MV-4-11 (cell line): ENCODE data around the gene PPP1R9B.

Experiments
- DNase-seq: peaks from one replicate; lab custom pipeline; 2025; lab: John Stamatoyannopoulos, UW

PPP1R9B gene

DNA sequence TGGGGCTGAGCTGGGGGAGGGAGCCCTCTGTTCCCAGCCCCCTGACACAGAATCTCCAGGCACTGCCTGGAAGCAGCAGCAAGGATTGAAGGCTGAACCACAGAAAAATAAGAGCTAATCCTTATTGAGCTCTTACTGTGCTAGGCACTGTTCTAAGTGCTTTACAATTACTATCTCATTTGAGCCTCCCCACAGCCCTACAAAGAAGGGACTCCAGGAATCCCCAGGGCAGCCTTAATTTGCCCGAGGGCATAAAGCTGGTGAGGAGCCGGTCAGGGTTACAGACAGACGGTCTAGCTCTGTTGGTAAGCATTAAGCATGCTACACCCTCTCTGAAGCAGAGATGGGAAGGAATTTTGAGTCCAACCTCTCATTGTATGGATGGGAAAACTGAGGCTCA, 27.5 kb downstream of the PPP1R9B start:
- no peak for DNase-seq

- no peak for DNase-seq
Observed at GRCh38 chr17:50120475-50121253, 29.8 kb downstream of the PPP1R9B start.

DNA sequence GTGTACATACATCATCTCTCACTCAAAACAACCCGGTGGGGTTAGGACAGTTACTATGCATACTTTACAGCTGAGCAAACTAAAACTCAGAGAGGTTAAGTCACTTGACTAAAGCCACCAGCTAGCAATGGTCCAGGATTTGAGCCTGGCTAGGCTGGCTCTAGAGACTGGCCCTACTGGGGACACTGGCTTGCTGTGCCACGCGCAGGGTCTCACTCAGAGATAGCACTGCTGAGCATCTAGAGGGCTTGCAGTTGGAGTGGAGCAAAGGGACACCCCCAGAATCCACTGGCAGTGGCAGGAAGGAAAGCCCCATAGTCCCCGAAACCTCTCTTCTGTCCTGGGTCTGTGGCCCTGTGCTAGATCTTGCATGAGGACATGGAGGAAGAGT, 31.7 kb downstream of the PPP1R9B start:
- no peak for DNase-seq

- DNase-seq = no peak
Observed at GRCh38 chr17:50118076-50118827, 32.2 kb downstream of the PPP1R9B start.

- DNase-seq = no peak
Observed at GRCh38 chr17:50117202-50118051, 33.0 kb downstream of the PPP1R9B start.

DNA sequence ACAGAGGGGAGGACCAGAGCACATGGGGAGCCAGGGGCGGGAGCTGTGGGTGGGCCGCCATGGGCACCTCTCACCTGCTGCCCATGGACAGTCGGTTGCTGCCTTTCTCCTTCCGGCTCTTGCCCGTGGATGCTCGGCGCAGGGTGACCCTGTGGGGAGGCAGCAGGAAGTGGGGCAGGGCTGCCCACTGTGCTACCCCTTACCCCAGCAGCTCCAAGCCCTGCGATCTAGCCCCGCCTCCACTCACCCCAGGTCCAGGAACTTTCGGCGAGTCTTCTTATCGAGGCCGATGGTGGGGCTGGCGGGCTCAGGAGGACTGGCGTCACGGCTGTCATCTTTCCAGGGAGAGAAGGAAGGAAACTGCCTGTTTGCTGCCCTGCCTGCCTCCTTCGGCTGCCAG, 34.7 kb downstream of the PPP1R9B start:
- no peak for DNase-seq

- peak; percentile 57 for DNase-seq
Observed at GRCh38 chr17:50114849-50115357, 35.6 kb downstream of the PPP1R9B start.

GRCh38 chr17:50114401-50114800, 36.1 kb downstream of the PPP1R9B start:
- DNase-seq = no peak

GRCh38 chr17:50113624-50114320, 36.7 kb downstream of the PPP1R9B start:
- DNase-seq = no peak

DNA sequence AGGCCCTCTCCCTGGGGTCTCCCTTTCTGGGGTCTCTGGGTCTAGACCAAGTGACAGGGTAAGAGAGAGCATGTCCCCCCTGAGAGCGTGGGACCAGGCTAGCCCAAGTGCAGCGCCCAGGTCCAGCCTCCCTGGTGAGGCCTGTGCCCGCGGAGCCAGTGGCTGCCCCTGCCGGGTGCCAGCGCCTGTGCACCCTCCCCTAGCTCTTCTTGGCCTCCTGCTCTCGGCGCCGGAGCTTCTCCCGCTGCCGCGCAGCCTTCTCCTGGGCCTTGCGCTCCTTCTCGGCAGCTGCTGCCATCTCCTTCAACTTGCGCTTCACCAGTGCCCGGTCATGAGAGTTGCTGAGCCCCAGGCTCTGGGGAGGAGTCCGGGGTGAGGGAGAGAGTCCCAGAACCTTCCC, 37.8 kb downstream of the PPP1R9B start:
- DNase-seq = no peak

DNA sequence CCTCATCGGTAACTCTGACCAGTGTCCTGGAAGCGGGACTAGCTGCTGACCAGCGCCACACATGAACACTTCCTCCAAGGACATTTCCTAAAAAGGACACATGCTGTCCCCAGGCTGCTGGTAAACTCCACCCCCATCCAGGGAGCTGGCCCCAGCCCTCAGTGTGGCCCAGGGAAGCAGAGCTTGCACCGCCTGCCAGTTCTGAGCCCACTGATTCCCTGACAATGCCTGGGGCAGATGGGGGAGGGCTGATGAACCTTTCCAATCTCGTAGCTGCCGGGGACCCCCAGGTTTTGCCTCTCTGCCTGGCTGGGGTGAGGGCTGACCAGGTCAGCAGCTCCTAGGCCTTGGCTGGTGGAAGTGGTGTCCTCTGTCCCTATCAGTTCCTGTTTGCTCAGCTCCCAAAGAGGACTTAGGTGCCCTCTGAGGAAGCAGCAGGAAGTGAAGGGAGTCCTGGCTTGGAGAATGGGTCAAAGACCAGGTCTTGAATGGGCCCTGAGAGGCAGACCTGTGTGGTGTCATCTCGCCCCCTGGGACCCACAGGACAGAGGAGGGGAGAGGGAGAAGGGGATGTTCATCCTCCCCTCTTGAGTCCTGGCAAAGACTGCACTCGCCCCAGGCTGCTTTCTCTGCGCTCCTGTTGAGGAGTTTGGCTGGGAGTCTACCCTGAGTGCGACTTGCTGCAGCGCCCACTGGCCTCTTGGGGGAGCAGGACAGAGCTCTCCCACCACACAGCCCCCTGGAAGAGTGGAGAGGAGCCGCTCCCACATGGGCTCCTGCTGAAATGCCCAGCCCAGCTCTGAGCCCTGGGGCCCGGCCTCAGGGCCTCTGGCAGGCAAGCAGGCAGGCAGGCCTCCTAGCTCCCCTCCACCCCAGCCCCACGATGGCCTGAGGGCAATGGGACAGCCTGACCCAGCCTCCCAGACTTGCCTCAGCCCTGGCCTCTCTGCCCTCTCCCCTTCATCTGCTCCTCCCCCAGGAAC, 38.5 kb downstream of the PPP1R9B start:
- no peak for DNase-seq

DNA sequence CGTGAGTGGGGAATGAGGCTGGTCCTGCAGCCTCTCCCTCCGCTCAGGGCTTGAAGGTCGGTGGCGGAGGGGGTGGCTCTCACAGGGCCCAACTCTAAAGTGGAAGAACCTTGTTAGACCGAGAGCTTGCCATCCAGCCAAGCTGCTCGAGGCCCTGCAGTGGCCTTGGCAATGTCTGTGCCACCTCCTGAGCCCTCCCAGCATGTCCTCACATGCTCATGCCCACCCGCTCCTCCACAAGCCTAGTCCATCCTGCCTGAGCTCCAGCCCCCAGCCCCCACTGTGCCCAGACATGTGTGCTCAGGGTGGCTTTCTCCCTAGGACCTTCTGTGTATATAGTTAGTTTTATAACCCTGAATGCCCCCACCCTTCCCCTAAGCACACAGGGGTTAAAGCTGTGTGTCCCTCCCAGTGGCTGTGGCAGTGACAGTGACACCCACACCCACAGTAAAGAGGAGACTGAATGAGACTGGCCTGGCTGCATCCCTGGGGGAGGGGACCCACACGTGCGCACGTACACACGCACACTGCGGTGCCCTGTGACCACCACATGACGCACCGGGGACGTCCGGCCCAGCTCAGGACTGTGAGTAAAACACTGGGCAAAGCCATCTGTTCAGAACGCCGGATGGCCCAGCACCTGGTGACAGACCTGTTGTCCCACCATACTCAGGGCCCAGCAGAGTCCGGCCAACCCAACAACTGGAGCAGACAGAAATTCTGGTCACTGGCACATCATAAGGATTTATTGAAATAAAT, 39.7 kb downstream of the PPP1R9B start:
- no peak for DNase-seq

DNA sequence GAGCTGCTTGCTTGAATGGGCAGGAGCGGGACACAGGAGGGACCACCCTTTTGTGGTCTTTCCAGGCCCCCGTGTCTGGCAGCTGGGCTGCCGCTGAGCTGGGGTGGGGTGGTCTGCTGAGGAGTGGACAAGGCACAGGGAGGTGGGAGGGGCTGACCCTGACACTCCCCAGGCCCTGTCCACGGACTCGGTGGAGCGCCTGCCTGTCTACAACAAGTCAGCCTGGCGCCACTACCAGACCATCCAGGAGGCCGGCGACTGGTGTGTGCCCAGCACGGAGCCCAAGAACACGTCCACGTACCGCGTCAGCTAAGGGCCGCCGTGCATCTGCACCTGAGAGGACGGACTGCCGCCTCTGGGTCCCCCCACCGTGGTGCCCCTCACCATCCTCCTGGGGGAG, 40.7 kb downstream of the PPP1R9B start:
- no peak for DNase-seq

GRCh38 chr17:50109207-50109606, 41.3 kb downstream of the PPP1R9B start:
- DNase-seq = no peak

- DNase-seq = no peak
Observed at GRCh38 chr17:50108556-50108955, 41.9 kb downstream of the PPP1R9B start.

DNA sequence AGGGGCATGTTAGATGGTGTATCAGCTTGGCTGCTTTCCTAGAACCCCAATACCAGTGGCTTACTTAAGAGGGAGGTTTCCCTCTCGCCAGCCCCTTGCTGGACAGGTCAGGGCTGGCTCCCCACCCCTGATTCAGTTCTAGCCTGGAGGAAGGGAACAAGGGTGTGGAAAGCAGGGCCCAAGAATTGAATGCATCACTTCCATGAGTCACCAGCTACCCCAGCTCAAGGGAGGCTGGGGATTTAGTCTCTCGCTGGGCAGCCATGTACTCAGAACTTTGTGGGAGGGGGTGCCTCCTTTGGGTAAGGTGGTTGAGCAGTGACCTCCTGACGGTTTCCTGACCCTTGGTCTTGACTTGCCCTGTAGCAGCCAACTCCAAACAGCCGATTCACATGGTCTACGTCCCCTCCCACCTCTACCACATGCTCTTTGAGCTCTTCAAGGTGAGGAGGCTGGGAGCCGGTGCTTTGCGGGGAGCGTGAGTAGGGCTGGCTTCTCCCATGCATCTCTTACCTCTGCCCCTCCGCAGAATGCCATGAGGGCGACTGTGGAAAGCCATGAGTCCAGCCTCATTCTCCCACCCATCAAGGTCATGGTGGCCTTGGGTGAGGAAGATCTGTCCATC, 42.6 kb downstream of the PPP1R9B start:
- no peak for DNase-seq

DNA sequence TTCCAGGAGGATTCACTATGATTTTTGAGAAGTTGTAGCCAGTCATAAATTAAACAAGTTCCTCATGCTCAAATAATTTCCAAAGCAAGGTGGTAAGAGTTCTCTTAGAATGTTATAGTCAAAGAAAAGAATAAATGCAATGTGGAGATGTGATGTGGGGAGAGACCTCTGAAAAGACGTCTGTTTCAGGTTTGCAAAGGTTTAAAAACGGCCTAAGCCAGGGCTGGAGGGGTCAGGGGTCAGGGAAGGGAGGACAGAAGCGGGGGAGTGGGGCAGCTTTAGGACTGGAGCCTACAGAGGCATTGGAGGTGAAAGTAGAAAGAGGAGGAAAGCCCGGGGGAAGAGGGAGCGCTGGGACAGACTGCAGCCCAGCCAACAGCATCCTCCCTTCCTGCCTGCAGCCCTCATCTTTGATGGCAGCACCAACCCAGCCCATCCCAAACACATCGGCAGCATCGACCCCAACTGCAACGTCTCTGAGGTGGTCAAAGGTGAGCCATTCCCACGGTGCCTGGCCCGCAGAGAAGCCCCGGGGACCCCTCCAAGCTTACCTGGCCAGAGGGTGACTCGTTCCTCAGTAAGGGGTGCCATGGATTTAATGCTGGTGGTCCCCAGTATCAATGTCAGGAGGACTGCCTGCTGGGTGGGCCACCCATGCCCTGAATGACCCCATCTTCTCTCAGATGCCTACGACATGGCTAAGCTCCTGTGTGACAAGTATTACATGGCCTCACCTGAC, 43.9 kb downstream of the PPP1R9B start:
- no peak for DNase-seq

DNA sequence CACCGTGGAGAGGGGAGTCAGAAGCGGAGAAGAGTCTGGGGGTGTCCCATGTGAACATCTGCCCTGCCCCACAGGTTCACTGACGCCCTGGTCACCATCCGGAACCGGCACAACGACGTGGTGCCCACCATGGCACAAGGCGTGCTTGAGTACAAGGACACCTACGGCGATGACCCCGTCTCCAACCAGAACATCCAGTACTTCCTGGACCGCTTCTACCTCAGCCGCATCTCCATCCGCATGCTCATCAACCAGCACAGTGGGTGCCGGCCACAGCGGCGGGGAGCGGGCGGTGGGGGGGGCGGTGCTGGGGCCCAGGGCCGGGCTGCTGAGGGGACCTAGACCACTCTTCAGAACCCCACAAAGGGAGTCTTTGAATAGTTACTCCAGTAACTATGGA, 44.7 kb downstream of the PPP1R9B start:
- no peak for DNase-seq

DNA sequence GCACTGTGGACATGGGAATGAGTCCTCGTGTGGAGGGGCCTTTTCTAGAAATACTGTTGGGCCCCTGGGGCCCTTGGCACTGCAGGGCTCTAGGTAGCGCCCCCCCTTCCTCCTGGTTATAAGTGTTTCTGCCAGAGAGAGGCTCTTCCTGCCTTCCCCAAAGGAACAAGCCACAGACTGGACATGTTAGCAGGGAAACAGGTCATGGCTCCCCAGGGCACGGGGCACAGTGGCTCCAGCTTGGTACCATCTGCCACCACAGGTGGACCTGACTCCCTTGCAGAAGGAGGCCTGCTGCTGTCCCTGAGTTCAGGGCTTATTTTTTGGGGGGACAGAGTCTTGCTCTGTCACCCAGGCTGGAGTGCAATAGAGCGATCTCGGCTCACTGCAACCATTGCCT, 46.5 kb downstream of the PPP1R9B start:
- DNase-seq = no peak
